Uterus (tissue), 2 donors: Measurements from ENCODE around the gene GDI1.

Experiments used
- POLR2A ChIP-seq, 2 donors: fragments of 450-650 bp; IDR thresholded peaks; one replicate each; pipeline ENCODE4 v1.6.1; 2016; ENCODE audit warnings: antibody characterized with exemption in 2 of 2, mild to moderate bottlenecking in 1 of 2, moderate library complexity in 1 of 2
- TF ChIP-seq, protein P1 (sequence below), 4 experiments: fragments of 200-600 bp in 2 of 4; fragments of 450-650 bp in 2 of 4; sonication (generic) in 2 of 4; IDR thresholded peaks; one replicate each; pipeline ENCODE4 v1.5.1; 2016 to 2019; ENCODE audit warnings: antibody characterized with exemption in 4 of 4, mild to moderate bottlenecking in 2 of 4, moderate library complexity in 1 of 4

DNA sequence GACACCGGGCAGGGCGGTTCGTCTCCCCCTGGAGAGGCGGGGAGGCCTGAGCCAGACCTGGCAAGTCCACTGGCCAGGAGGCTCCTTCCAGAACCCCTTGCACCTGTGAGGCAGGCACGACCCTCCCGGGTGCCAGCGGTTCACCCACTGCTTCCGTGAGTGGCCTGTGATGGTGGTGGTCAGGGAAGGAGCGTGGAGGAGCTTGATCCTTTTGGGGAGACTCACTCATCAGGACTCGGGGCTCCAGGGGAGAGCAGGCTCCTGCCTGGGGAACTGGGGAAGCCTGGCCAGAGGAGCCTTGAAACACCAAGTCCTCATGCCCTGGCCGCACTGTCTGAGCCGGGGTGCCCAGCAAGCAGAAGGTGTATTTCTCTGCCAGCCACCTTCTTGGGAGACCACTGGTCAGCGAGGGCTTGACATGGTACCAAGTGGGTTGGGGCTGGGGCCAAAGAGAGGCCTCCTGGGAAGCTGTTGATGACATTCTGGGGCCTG lies 7.8 kb downstream of the GDI1 start:
- TF ChIP-seq, protein P1, sequence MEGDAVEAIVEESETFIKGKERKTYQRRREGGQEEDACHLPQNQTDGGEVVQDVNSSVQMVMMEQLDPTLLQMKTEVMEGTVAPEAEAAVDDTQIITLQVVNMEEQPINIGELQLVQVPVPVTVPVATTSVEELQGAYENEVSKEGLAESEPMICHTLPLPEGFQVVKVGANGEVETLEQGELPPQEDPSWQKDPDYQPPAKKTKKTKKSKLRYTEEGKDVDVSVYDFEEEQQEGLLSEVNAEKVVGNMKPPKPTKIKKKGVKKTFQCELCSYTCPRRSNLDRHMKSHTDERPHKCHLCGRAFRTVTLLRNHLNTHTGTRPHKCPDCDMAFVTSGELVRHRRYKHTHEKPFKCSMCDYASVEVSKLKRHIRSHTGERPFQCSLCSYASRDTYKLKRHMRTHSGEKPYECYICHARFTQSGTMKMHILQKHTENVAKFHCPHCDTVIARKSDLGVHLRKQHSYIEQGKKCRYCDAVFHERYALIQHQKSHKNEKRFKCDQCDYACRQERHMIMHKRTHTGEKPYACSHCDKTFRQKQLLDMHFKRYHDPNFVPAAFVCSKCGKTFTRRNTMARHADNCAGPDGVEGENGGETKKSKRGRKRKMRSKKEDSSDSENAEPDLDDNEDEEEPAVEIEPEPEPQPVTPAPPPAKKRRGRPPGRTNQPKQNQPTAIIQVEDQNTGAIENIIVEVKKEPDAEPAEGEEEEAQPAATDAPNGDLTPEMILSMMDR (IDR thresholded peaks at IDR 0.05) = no peak
- TF ChIP-seq POLR2A (IDR thresholded peaks at IDR 0.05) = no peak
